HG03575 (cell line): ENCODE results near the gene FRYL.
"Not testable (repeated sequence)": the region's sequence is repeated elsewhere in the genome, so short reads cannot be mapped to it uniquely, and the experiment has no call there.

ENCODE experiments used
- ATAC-seq: cut with Tn5 transposase; IDR thresholded peaks from one replicate; pipeline ENCODE4 v1.9.1; 2021; ENCODE audit not compliant: unreplicated experiment, insufficient number of reproducible peaks, low FRiP score; ENCODE audit errors: extremely low read depth

FRYL gene

DNA sequence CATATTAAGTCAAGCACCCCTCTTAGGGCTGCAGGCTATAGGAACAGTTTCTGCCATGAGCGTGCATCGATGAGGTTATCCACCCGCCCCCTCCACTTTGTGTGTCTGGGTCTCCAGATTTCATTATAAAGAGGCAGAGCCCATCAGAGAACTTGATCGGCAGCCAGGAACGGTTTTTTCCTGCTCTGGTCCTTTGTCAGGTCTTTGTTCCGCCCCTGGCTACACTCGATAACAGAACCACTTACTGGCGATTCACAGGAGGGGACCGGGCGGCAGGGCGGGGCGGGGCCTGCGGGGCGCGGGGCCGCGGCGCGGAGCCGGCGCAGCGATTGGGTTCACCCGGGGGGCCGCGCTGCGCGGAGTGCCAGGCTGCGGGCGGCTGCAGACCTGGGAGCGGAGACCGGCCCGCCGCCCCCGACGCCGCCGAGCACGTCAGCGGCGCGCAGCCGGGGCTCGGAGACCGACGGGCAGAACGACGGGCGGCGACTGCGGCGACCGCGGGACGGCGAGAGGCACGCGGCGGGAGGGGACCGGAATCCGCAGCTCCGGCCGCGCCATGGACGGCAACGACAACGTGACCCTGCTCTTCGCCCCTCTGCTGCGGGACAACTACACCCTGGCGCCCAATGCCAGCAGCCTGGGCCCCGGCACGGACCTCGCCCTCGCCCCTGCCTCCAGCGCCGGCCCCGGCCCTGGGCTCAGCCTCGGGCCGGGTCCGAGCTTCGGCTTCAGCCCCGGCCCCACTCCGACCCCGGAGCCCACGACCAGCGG, 296.9 kb downstream of the FRYL start, which contains the start of gene SLC10A4:
TSS of gene SLC10A4 (plus strand) at position 338 of the 771 bp plus-strand sequence. CDS start at position 557, 219 bp downstream.
- no peak for ATAC-seq

DNA sequence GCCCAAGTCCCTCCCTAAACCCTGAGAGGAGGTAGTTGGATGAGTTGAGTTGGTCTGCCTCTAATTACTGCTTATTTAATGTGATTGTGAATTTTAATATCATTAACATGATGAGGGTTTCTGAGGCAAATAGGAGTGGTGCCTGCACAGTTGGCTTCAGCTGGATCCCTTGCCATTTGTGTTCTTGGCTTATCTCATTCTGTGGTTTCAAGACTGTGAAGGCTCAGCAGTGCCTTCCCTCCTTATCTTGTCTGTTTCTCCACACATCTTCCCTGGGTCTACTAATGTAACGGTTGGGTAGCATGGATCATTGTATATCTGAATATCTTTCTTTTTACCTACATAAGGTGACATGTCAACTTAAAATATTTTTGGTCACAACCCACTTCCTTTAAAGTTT, 298.5 kb downstream of the FRYL start:
- no peak for ATAC-seq

DNA sequence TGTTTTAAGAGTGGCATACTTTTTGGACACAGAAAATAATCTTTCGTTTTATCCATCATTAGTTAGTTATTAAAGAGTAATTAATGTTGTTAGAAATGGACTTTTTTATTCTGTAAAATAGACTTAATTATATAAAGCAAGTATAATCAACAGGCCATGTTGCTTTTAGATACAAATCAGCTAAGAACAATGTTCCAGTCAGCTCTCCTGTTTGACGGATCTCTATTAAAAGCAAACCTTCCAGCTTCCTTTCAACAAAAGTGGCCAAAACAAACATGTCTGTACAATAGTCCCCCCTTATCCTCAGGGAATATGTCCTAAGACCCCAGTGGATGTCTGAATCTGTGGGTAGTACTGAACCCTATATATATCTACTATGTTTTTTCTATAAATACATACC, 301.8 kb downstream of the FRYL start:
- no peak for ATAC-seq

DNA sequence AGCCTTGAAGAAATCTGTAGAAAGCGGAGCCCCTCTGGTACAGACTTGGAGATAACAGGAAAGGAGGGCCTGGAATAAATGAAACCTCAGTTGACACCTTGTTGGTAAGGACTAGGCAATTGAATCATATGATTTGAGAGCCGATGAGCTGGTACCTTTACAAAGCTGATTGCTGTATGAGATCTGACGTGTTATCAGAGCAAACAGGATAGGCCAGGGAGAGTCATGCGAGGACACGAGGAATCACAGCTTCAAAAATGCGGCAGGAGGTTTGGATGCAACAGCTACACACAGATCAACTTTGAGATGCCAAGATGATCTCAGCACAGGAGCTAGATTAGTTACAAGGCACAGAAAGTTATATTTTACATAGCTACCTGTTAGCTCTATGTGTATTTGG, 304.3 kb downstream of the FRYL start:
- no peak for ATAC-seq

DNA sequence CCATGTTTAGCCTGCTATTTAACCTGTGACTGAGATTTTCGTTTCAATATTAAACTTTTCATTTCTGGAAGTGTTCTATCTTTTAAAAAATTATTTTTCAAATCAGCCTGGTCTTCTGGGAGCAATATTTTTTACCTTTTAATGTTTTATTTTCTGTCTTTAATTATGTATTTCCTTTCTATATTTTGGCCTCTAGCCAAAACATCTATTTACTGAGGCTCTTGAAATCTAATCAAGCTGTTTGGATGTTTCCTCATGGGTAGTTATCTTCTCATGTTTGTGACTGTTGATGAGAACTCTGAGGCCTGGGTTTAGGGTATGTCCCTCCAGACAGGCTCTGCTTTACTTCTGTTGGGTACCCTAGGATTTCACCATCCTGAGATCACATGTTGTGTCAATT, 307.3 kb downstream of the FRYL start:
- ATAC-seq = no peak

DNA sequence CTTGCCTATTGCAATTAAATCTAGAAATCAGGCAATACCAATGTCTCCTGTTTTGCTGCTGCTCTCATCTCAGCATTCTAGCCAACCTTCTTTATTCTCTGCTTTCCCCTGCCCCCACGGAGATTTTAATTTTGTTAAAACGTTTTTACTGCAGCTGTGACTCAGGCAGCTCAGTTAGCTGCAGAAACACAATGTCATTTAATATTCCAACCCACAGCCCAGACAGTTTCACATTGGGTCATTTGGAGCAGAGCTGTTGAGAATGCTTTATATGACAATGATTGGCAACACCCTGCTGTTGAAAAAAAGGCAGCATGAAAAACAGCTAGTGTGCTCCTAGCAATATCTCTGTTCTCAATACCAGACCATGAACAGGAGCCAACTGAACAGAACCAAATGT, 309.5 kb downstream of the FRYL start:
- no peak for ATAC-seq

DNA sequence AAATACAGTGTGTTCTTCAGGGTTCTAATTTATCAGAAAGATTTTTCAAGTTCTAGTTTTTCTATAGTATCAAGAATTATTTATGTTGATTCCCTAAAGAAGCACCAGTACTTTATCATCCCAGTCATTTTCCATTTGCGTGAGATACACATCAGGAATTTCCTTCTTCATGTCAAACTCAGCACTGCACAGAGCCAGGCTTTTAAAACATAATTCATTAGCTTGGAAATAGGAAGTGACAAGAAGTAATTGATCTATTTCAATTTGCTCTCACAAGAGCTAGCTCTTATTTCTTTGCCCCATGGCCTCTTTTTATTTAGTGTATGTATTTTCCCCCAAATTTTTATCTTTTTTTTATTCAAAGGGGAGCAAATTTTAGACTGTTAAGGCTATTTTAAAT, 309.9 kb downstream of the FRYL start:
- no peak for ATAC-seq

DNA sequence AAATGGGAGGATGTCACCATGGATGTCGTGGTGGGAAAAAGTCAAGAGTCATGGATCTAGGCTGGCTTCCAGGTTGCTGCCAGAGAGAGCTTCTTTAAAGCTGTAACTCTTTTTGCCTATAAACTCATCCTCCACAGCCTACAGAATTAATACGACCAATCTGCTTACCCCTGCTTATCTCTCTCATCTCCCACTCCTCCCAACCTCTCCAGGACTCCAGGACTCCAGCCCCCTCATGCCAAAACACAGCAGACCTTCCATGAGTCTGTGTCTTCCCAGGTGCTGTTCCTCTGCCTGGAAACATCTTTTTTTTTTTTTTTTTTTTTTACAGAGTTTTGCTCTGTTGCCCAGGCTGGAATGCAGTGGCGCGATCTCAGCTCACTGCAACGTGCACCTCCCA, 312.2 kb downstream of the FRYL start:
- no peak for ATAC-seq

DNA sequence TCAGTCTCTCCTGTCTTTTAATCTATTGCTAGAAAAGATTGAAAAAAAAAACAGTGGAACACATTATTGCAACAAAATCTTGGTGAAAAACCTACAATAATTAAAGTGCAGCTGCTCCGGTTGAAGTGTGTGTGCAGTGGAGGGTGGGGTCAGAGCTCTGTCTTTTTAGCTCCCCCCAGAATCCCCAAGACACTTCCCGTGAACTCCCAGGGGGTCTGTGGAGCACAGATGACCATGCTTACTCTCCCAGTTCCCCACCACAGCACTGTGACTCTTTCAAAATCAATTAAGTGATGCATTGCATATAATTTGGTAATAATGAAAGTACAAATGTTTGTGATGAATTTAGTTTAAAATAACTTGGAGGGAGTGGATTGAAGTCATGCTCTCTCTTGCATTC, 312.6 kb downstream of the FRYL start:
- ATAC-seq = no peak

DNA sequence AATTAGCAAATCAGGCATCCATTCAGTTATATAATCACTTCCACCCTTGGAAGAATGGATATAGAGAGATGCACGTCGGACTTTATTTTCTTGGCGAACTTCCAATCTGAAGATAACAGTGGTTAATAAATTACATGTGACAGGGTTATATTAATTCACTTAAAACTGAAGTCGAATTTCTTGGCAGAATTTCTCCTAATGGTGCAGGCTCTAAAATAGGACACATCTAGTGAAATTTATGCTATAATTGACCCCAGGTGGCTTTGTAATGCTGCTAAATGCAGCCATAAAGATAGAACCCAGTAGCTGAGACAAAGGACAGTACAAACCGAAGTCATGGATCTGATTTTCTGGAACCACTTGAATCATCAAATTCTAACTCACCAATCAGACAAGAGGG, 317.7 kb downstream of the FRYL start:
- no peak for ATAC-seq

DNA sequence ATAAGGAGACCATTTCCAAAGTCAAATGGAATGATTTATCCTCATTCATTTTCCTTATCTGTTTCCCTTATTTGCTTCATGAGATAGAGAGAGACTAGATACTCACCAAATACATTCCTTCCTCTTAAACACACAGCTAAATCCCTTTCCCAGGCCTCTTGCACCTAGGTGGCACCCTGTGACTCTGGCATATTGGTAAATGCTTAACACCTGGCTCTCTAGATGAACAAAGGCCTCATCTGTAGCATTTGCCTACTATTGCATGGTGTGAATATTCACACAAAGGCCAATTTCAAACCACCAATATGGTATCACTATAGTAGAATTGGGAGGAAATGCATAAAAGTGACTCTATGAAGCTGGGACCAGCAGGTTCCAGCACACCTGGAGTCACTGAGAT, 319.1 kb downstream of the FRYL start:
- ATAC-seq = no peak

DNA sequence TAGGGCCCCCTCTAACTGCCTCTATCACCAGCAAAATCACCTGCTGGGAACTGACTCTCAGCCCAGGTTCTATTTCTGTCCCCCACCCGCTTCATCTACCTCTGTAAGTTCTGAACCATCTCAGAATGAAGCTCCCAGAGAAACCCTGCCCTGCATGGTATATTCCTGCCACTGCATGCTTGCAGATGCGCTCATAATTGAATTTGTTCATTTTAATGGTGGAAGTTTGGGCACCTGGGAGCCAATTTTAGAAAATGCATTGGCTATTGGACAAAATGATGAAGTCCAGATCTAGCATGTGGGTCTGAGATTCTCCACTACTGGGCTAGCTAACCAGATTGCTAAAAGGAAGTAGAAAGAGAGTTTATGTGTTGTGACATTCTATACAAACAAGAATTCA, 325.5 kb downstream of the FRYL start:
- no peak for ATAC-seq

DNA sequence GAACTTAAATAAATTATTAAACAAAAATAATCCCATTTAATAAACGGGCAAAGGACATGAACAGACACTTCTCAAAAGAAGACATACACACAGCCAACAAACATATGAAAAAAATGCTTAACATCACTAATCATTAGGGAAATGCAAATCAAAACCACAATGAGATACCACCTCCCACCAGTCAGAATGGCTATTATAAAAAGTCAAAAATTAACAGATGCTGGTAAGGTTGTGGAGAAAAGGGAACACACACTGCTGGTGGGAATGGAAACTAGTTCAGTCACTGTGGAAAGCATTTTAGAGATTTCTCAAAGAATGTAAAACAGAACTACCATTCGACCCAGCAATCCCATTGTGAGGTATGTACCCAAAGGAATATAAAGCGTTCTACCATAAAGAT, 328.4 kb downstream of the FRYL start:
- ATAC-seq = not testable (repeated sequence)

DNA sequence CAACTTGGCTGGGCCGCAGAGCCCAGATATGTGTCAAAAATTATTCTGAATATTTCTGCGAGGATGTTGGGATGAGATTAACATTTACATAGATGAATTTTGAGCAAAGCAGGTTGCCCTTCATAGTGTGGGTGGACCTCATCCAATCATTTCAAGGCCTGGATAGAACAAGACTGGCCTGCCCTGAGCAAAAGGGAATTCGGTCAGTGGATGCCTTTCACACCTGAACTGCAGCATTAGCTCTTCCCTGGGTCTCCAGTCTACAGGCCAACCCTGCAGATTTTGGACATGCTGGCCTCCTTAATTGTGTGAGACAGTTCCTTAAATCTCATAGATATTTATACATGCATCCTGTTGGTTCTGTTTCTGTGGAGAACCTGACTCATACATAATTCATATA, 329.3 kb downstream of the FRYL start:
- no peak for ATAC-seq

DNA sequence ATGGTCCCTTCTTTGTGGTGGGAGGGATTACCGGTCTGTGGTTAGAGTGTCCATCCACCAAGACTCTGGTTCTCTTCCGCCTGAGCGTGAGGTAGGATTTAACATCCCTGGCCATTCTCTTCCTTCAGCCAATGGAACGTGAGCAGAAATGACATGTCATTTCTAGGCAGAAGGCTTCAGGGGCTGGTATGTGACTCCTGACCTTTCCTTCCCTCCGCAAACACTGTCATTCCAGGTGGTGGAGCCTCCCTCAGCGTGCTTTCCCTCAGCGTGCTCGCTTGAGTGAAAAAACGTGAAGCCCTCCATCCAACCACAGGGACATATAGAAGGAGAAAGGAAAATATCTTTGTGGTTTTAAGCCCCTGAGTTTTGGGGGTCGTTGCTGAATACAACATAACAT, 330.9 kb downstream of the FRYL start:
- ATAC-seq = no peak
